IgD-negative memory B cell (primary cell): ENCODE data around the gene CTIF. TPM values are rescaled to one million over a fixed set of nuclear protein-coding genes. Genes with fewer than 3 reads are reported as not detected.

Experiments used
- H3K27ac Mint-ChIP-seq, 3 donors: one replicate each; pipeline ENCODE4 v1.8.0; 2020 to 2022; ENCODE audit warnings: mild to moderate bottlenecking in 3 of 3, mixed read lengths in 3 of 3, moderate library complexity in 1 of 3
- H3K27me3 Mint-ChIP-seq: one replicate; pipeline ENCODE4 v1.8.0; 2021; ENCODE audit warnings: mixed read lengths
- H3K36me3 Mint-ChIP-seq: one replicate; pipeline ENCODE4 v1.8.0; 2020; ENCODE audit warnings: mild to moderate bottlenecking, mixed read lengths
- H3K4me1 Mint-ChIP-seq, 3 donors: one replicate each; pipeline ENCODE4 v1.8.0; 2020 to 2022; ENCODE audit warnings: mixed read lengths in 3 of 3, mild to moderate bottlenecking in 1 of 3
- H3K4me3 Mint-ChIP-seq, 4 donors: one replicate each; pipeline ENCODE4 v1.8.0; 2020 to 2022; ENCODE audit warnings: mild to moderate bottlenecking in 4 of 4, mixed read lengths in 4 of 4, moderate library complexity in 3 of 4
- H3K9me3 Mint-ChIP-seq, 3 donors: one replicate each; pipeline ENCODE4 v1.8.0; 2020 to 2021; ENCODE audit warnings: mixed read lengths in 3 of 3, mild to moderate bottlenecking in 1 of 3
- polyA plus RNA-seq: library from polyadenylated mRNA; unstranded; fragments of 300-500 nt; fragmentation: Illumina TruSeq; gene quantifications from one replicate; pipeline ENCODE4 v1.2.3, GENCODE V29; 2021

Gene CTIF
- polyA plus RNA-seq, 1 donor from 2014 or later, result not detected

GRCh38 chr18:48617844-48618497, 79.1 kb downstream of the CTIF start:
- Mint-ChIP-seq H3K27me3 (no peaks in the 10 kb centered on the region), H3K9me3 (no peaks in the 10 kb centered on the region), H3K4me1 (peaks cover 0 to 13% (median 13%) of the 10 kb centered on the region in 3 donors), H3K4me3 (no peak overlapping the region), H3K36me3 (peaks cover 4% of the 10 kb centered on the region), H3K27ac (no peak overlapping the region)

GRCh38 chr18:48619016-48619415, 80.2 kb downstream of the CTIF start:
- no peaks in the 10 kb centered on the region for H3K27me3 Mint-ChIP-seq
- H3K9me3 Mint-ChIP-seq, result no peaks in the 10 kb centered on the region
- H3K27ac Mint-ChIP-seq, result no peak overlapping the region
- H3K36me3 Mint-ChIP-seq, result peaks cover 4% of the 10 kb centered on the region
- no peak overlapping the region for H3K4me3 Mint-ChIP-seq
- peaks cover 0 to 14% (median 12%) of the 10 kb centered on the region in 3 donors for H3K4me1 Mint-ChIP-seq

GRCh38 chr18:48619501-48619900, 80.7 kb downstream of the CTIF start:
- Mint-ChIP-seq H3K4me3 (no peak overlapping the region), H3K4me1 (peaks cover 0 to 12% (median 11%) of the 10 kb centered on the region in 3 donors), H3K9me3 (no peaks in the 10 kb centered on the region), H3K27me3 (no peaks in the 10 kb centered on the region), H3K27ac (no peak overlapping the region), H3K36me3 (peaks cover 4% of the 10 kb centered on the region)

- no peak overlapping the region for H3K27ac Mint-ChIP-seq
- H3K9me3 Mint-ChIP-seq, result no peaks in the 10 kb centered on the region
- H3K27me3 Mint-ChIP-seq, result no peaks in the 10 kb centered on the region
- H3K4me3 Mint-ChIP-seq, result no peak overlapping the region
- H3K4me1 Mint-ChIP-seq, result peaks cover 0 to 12% (median 10%) of the 10 kb centered on the region in 3 donors
- H3K36me3 Mint-ChIP-seq, result peaks cover 4% of the 10 kb centered on the region
Observed at GRCh38 chr18:48620071-48620470, 81.2 kb downstream of the CTIF start.

- no peak overlapping the region for H3K4me3 Mint-ChIP-seq
- H3K4me1 Mint-ChIP-seq, result peaks cover 0 to 12% (median 10%) of the 10 kb centered on the region in 3 donors
- H3K27me3 Mint-ChIP-seq, result no peaks in the 10 kb centered on the region
- no peaks in the 10 kb centered on the region for H3K9me3 Mint-ChIP-seq
- no peak overlapping the region for H3K27ac Mint-ChIP-seq
- H3K36me3 Mint-ChIP-seq, result peaks cover 4% of the 10 kb centered on the region
Observed at GRCh38 chr18:48621240-48621639, 82.4 kb downstream of the CTIF start.

- Mint-ChIP-seq H3K4me3 (peak overlapping the region in 1 of 4 donors; percentile 76), H3K36me3 (peaks cover 4% of the 10 kb centered on the region), H3K9me3 (no peaks in the 10 kb centered on the region), H3K27ac (peak overlapping the region in 2 of 3 donors; percentile 50 to 65), H3K4me1 (peaks cover 0 to 12% (median 10%) of the 10 kb centered on the region in 3 donors), H3K27me3 (no peaks in the 10 kb centered on the region)
Observed at GRCh38 chr18:48621815-48622555, 83.2 kb downstream of the CTIF start.

- no peak overlapping the region for H3K27ac Mint-ChIP-seq
- H3K27me3 Mint-ChIP-seq, result no peaks in the 10 kb centered on the region
- peaks cover 0 to 14% (median 10%) of the 10 kb centered on the region in 3 donors for H3K4me1 Mint-ChIP-seq
- H3K4me3 Mint-ChIP-seq, result no peak overlapping the region
- H3K36me3 Mint-ChIP-seq, result peaks cover 4% of the 10 kb centered on the region
- no peaks in the 10 kb centered on the region for H3K9me3 Mint-ChIP-seq
Observed at GRCh38 chr18:48622911-48623431, 84.1 kb downstream of the CTIF start.

- Mint-ChIP-seq H3K9me3 (no peaks in the 10 kb centered on the region), H3K4me3 (no peak overlapping the region), H3K27ac (peak overlapping the region in 1 of 3 donors; percentile 56), H3K36me3 (peaks cover 4% of the 10 kb centered on the region), H3K4me1 (peaks cover 0 to 14% (median 10%) of the 10 kb centered on the region in 3 donors), H3K27me3 (no peaks in the 10 kb centered on the region)
Observed at GRCh38 chr18:48623468-48624235, 84.8 kb downstream of the CTIF start.

- Mint-ChIP-seq H3K4me3 (no peak overlapping the region), H3K36me3 (peaks cover 4% of the 10 kb centered on the region), H3K4me1 (peaks cover 0 to 14% (median 10%) of the 10 kb centered on the region in 3 donors), H3K27ac (no peak overlapping the region), H3K9me3 (no peaks in the 10 kb centered on the region), H3K27me3 (no peaks in the 10 kb centered on the region)
Observed at GRCh38 chr18:48624856-48625255, 86.0 kb downstream of the CTIF start.

GRCh38 chr18:48627216-48627615, 88.4 kb downstream of the CTIF start:
- H3K36me3 Mint-ChIP-seq, result peaks cover 3% of the 10 kb centered on the region
- H3K4me3 Mint-ChIP-seq, result no peak overlapping the region
- H3K27ac Mint-ChIP-seq, result no peak overlapping the region
- no peaks in the 10 kb centered on the region for H3K27me3 Mint-ChIP-seq
- H3K9me3 Mint-ChIP-seq, result no peaks in the 10 kb centered on the region
- H3K4me1 Mint-ChIP-seq, result peaks cover 0 to 6% (median 3%) of the 10 kb centered on the region in 3 donors

- Mint-ChIP-seq H3K9me3 (no peaks in the 10 kb centered on the region), H3K36me3 (peaks cover 4% of the 10 kb centered on the region), H3K27me3 (no peaks in the 10 kb centered on the region), H3K4me3 (no peak overlapping the region), H3K4me1 (peaks cover 0 to 2% (median 0%) of the 10 kb centered on the region in 3 donors), H3K27ac (no peak overlapping the region)
Observed at GRCh38 chr18:48629730-48630324, 91.0 kb downstream of the CTIF start.

GRCh38 chr18:48631851-48632250, 93.0 kb downstream of the CTIF start:
- Mint-ChIP-seq H3K9me3 (no peaks in the 10 kb centered on the region), H3K4me3 (no peak overlapping the region), H3K27ac (no peak overlapping the region), H3K36me3 (peaks cover 4% of the 10 kb centered on the region), H3K4me1 (peaks cover 0 to 2% (median 0%) of the 10 kb centered on the region in 3 donors), H3K27me3 (no peaks in the 10 kb centered on the region)

GRCh38 chr18:48632676-48633257, 93.9 kb downstream of the CTIF start:
- no peak overlapping the region for H3K4me3 Mint-ChIP-seq
- no peaks in the 10 kb centered on the region for H3K4me1 Mint-ChIP-seq
- H3K27ac Mint-ChIP-seq, result no peak overlapping the region
- H3K36me3 Mint-ChIP-seq, result peaks cover 4% of the 10 kb centered on the region
- no peaks in the 10 kb centered on the region for H3K27me3 Mint-ChIP-seq
- H3K9me3 Mint-ChIP-seq, result no peaks in the 10 kb centered on the region

GRCh38 chr18:48634491-48634890, 95.7 kb downstream of the CTIF start:
- peaks cover 4% of the 10 kb centered on the region for H3K36me3 Mint-ChIP-seq
- H3K27ac Mint-ChIP-seq, result no peak overlapping the region
- no peak overlapping the region for H3K4me3 Mint-ChIP-seq
- H3K4me1 Mint-ChIP-seq, result no peaks in the 10 kb centered on the region
- H3K9me3 Mint-ChIP-seq, result no peaks in the 10 kb centered on the region
- H3K27me3 Mint-ChIP-seq, result no peaks in the 10 kb centered on the region
